Fibroblast of lung (primary cell): ENCODE results near the gene RUVBL2. TPM values are rescaled to one million over a fixed set of nuclear protein-coding genes. Genes with fewer than 3 reads are reported as not detected.
A peak's percentile ranks its signal among the peaks of the same experiment; 100 is the strongest.

Source experiments
- DNase-seq, 2 donors: peaks; one replicate each; pipeline versions ENCODE4 v3.0.0 to v3.0.0-alpha.2; 2010; ENCODE audit warnings: low read depth in 2 of 2
- H2AFZ ChIP-seq: 2 replicates; pipeline ENCODE4 v1.5.1; 2012; ENCODE audit warnings: low read length, control low read depth, inconsistent platforms
- H3K27ac ChIP-seq: 2 replicates; pipeline ENCODE4 v1.5.1; 2011; ENCODE audit warnings: low read length, control low read depth; ENCODE audit not compliant: insufficient read depth
- H3K27me3 ChIP-seq: 2 replicates; pipeline ENCODE4 v1.5.1; 2011; ENCODE audit warnings: mild to moderate bottlenecking, low read length; ENCODE audit not compliant: control insufficient read depth, insufficient read depth
- H3K36me3 ChIP-seq: 2 replicates; pipeline ENCODE4 v1.5.1; 2011; ENCODE audit warnings: low read length; ENCODE audit not compliant: control insufficient read depth, insufficient read depth
- H3K4me1 ChIP-seq: 2 replicates; pipeline ENCODE4 v1.5.1; 2011; ENCODE audit warnings: low read length; ENCODE audit not compliant: control insufficient read depth, insufficient read depth; ENCODE audit errors: extremely low read depth
- H3K4me2 ChIP-seq: 2 replicates; pipeline ENCODE4 v1.5.1; 2011; ENCODE audit warnings: low read length, control low read depth; ENCODE audit not compliant: insufficient read depth; ENCODE audit errors: extremely low read depth
- H3K4me3 ChIP-seq, 4 experiments: fragments of 200-600 bp in 1 of 4; sonication (generic) in 1 of 4; replicated peaks in 1 of 4; 2 replicates each; pipeline ENCODE4 v1.5.1; 2011 to 2016; ENCODE audit warnings: low read length in 4 of 4, low read depth in 3 of 4, mild to moderate bottlenecking in 3 of 4, control low read depth in 2 of 4, inconsistent platforms in 1 of 4, mixed read lengths in 1 of 4; ENCODE audit not compliant: insufficient read depth in 1 of 4; ENCODE audit errors: control extremely low read depth in 1 of 4
- H3K79me2 ChIP-seq: 2 replicates; pipeline ENCODE4 v1.5.1; 2012; ENCODE audit warnings: mild to moderate bottlenecking, low read length, inconsistent platforms; ENCODE audit not compliant: control insufficient read depth, insufficient read depth
- H3K9ac ChIP-seq: 2 replicates; pipeline ENCODE4 v1.5.1; 2011; ENCODE audit warnings: mild to moderate bottlenecking, low read length, control low read depth; ENCODE audit not compliant: insufficient read depth
- H3K9me3 ChIP-seq: 2 replicates; pipeline ENCODE4 v1.5.1; 2012; ENCODE audit warnings: low read depth, low read length; ENCODE audit not compliant: control insufficient read depth, insufficient read depth
- H4K20me1 ChIP-seq: 2 replicates; pipeline ENCODE4 v1.5.1; 2011; ENCODE audit warnings: low read length; ENCODE audit not compliant: control insufficient read depth, insufficient read depth; ENCODE audit errors: extremely low read depth
- EZH2 ChIP-seq: IDR thresholded peaks from 2 replicates; pipeline ENCODE4 v1.5.1; 2012; ENCODE audit warnings: low read length, control low read depth, mild to moderate bottlenecking; ENCODE audit errors: missing control alignments
- polyA plus RNA-seq, 2 donors: library from polyadenylated mRNA; depleted of rRNA in 1 of 2; stranded (reverse) in 1 of 2; unstranded in 1 of 2; fragments of >200 nt; gene quantifications; 2 replicates each; pipeline ENCODE4 v1.2.1, GENCODE V29; 2011 to 2012; ENCODE audit warnings: missing spikeins in 1 of 2
- total RNA-seq: library from RNA; depleted of rRNA; stranded (reverse); fragments of >200 nt; gene quantifications from 2 replicates; pipeline ENCODE4 v1.2.1, GENCODE V29; 2014
- TF ChIP-seq, protein P1 (sequence below), 2 donors: IDR thresholded peaks in 1 of 2; conservative IDR thresholded peaks in 1 of 2; 1 replicate in 1 of 2; 2 replicates in 1 of 2; pipeline ENCODE4 v1.5.1; 2011 to 2012; ENCODE audit warnings: low read length in 2 of 2, control low read depth in 1 of 2, inconsistent platforms in 1 of 2, low read depth in 1 of 2, mild to moderate bottlenecking in 1 of 2

The RUVBL2 gene
- total and polyA plus RNA-seq, 2 donors (not counting 1 experiment from before 2014, with no cell fraction given) = 77.6 to 158 TPM

DNA sequence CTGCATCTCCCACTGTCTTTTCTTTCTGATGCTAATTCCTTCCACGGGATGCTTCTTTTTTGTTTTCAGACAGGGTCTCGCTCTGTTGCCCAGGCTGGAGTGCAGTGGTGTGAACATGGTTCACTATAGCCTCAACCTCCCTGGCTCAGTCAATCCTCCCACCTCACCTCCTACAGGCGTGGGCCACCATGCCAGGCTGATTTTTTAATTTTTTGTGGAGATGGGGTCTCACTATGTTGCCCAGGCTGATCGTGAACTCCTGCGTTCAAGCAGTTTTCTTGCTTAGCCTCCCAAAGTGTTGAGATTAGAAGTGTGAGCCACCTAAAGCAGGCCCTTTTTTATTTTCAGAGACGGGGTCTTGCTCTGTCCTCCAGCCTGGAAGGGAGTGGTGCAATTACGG is 5.4 kb upstream of the RUVBL2 start:
- Histone ChIP-seq H4K20me1 (no peaks in the 10 kb centered on the region), H3K27me3 (no peaks in the 10 kb centered on the region), H3K9ac (no peak overlapping the region), H3K27ac (no peak overlapping the region), H3K4me2 (no peak overlapping the region), H2AFZ (no peak overlapping the region), H3K4me1 (peaks cover 14% of the 10 kb centered on the region), H3K79me2 (peaks cover 30% of the 10 kb centered on the region), H3K9me3 (no peaks in the 10 kb centered on the region), H3K36me3 (peaks cover 19% of the 10 kb centered on the region), H3K4me3 (no peak overlapping the region)
- TF ChIP-seq, protein P1, sequence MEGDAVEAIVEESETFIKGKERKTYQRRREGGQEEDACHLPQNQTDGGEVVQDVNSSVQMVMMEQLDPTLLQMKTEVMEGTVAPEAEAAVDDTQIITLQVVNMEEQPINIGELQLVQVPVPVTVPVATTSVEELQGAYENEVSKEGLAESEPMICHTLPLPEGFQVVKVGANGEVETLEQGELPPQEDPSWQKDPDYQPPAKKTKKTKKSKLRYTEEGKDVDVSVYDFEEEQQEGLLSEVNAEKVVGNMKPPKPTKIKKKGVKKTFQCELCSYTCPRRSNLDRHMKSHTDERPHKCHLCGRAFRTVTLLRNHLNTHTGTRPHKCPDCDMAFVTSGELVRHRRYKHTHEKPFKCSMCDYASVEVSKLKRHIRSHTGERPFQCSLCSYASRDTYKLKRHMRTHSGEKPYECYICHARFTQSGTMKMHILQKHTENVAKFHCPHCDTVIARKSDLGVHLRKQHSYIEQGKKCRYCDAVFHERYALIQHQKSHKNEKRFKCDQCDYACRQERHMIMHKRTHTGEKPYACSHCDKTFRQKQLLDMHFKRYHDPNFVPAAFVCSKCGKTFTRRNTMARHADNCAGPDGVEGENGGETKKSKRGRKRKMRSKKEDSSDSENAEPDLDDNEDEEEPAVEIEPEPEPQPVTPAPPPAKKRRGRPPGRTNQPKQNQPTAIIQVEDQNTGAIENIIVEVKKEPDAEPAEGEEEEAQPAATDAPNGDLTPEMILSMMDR (conservative IDR thresholded peaks at IDR 0.05 in 1 of 2, IDR thresholded peaks at IDR 0.05 in 1 of 2; ENCODE audit: low read depth in 1 of 2, low read length in 2 of 2) = no peak
- TF ChIP-seq EZH2 = no peak
- DNase-seq = no peak

DNA sequence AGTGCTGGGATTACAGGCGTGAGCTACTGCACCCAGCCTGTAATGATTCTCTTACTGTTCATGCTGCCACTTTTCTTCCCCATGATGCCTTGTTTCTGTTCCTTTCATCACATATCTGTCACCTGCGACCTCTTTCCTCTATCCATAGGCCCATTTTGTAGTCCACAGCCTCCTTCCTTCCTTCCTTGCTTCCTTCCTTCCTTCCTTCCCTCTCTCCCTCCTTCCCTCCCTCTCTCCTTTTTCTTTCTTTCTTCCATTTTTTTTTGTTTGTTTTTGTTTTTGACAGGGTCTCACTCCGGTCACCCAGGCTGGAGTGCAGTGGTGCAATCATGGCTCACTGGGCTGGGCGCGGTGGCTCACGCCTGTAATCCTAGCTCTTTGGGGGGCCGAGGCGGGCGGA is 4.8 kb upstream of the RUVBL2 start:
- no peak for DNase-seq
- H3K4me3 ChIP-seq = no peak overlapping the region
- no peak overlapping the region for H3K4me2 ChIP-seq
- H3K9ac ChIP-seq = no peak overlapping the region
- H2AFZ ChIP-seq = no peak overlapping the region
- peaks cover 19% of the 10 kb centered on the region for H3K36me3 ChIP-seq
- peaks cover 14% of the 10 kb centered on the region for H3K4me1 ChIP-seq
- H3K27ac ChIP-seq = no peak overlapping the region
- peaks cover 32% of the 10 kb centered on the region for H3K79me2 ChIP-seq
- TF ChIP-seq EZH2 = no peak
- TF ChIP-seq, protein P1 (conservative IDR thresholded peaks at IDR 0.05 in 1 of 2, IDR thresholded peaks at IDR 0.05 in 1 of 2; ENCODE audit: low read depth in 1 of 2, low read length in 2 of 2) = no peak
- no peaks in the 10 kb centered on the region for H4K20me1 ChIP-seq
- H3K9me3 ChIP-seq = no peaks in the 10 kb centered on the region
- H3K27me3 ChIP-seq = no peaks in the 10 kb centered on the region

DNA sequence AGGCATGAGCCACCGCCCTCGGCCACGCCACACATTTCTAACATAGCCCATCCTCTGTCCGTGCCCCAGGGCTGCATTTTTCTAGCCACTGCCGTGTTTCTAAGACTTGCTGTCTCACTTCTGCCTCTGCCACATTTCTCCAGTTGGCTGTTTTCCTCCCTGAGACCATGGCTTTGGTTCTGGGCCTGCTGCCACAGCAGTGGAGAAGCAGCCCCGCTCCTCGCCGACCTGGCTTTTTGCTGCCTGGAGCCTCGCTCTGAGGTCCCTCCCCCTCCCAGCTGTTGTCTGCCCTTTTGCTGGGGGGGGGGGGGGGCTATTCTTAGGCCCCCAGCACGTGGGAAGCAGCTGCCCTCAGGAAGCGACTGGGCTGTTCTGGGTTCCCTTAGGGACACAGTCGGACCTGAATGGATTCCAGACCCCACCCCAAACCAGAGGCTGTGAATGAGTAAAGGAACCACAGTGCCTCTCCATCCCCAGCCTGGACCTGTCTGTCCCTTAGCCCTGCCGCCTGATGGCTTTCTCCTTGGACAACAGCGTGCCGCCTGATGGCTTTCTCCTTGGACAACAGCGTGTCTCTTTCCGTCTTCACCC is 3.9 kb upstream of the RUVBL2 start:
- Histone ChIP-seq H3K9me3 (no peaks in the 10 kb centered on the region), H3K27me3 (no peaks in the 10 kb centered on the region), H3K9ac (no peak overlapping the region), H3K4me3 (peak overlapping the region in 1 of 4 experiments; percentile 20), H3K4me2 (no peak overlapping the region), H4K20me1 (no peaks in the 10 kb centered on the region), H2AFZ (no peak overlapping the region), H3K79me2 (peaks cover 42% of the 10 kb centered on the region), H3K36me3 (peaks cover 17% of the 10 kb centered on the region), H3K27ac (no peak overlapping the region), H3K4me1 (peaks cover 14% of the 10 kb centered on the region)
- TF ChIP-seq, protein P1 (conservative IDR thresholded peaks at IDR 0.05 in 1 of 2, IDR thresholded peaks at IDR 0.05 in 1 of 2; ENCODE audit: low read depth in 1 of 2, low read length in 2 of 2) = no peak
- TF ChIP-seq EZH2 = no peak
- DNase-seq = no peak
